ENCODE measurements around the gene LRP1.

DNA sequence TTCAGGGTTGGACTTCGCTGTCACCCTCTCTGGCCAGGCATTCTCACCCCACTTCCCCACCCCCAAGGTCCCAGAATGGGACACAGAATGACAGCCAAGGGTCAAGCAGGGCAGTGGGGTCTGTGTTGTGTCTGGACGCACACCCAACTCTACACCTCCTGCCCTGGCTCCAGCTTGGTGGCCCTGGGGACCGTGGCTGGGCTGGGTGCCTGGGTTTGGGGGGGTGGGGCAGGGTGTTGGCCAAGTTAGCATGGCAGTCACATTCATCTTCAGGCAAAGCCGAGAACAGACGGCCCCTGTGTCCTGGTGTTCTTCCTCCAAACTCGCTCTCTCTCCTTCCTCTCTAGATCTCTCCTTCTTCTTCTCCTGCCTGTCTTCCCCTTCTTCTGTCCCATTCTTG is 5.6 kb downstream of the LRP1 start:
- no peak for TF ChIP-seq POLR2A (IDR thresholded peaks at IDR 0.05)
- TF ChIP-seq, protein P1, sequence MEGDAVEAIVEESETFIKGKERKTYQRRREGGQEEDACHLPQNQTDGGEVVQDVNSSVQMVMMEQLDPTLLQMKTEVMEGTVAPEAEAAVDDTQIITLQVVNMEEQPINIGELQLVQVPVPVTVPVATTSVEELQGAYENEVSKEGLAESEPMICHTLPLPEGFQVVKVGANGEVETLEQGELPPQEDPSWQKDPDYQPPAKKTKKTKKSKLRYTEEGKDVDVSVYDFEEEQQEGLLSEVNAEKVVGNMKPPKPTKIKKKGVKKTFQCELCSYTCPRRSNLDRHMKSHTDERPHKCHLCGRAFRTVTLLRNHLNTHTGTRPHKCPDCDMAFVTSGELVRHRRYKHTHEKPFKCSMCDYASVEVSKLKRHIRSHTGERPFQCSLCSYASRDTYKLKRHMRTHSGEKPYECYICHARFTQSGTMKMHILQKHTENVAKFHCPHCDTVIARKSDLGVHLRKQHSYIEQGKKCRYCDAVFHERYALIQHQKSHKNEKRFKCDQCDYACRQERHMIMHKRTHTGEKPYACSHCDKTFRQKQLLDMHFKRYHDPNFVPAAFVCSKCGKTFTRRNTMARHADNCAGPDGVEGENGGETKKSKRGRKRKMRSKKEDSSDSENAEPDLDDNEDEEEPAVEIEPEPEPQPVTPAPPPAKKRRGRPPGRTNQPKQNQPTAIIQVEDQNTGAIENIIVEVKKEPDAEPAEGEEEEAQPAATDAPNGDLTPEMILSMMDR (IDR thresholded peaks at IDR 0.05): no peak

Measured in prostate gland (tissue), 2 donors.